ENCODE results near the gene ITPR1.

The ITPR1 gene

GRCh38 chr3:4797201-4797705 is 304.1 kb downstream of the ITPR1 start:
- no peak for DNase-seq

GRCh38 chr3:4799266-4800256 is 306.4 kb downstream of the ITPR1 start:
- DNase-seq: no peak

GRCh38 chr3:4800595-4800994 is 307.4 kb downstream of the ITPR1 start:
- no peak for DNase-seq

GRCh38 chr3:4801892-4802291 is 308.7 kb downstream of the ITPR1 start:
- no peak for DNase-seq

GRCh38 chr3:4802903-4803302 is 309.8 kb downstream of the ITPR1 start:
- DNase-seq: no peak

GRCh38 chr3:4804161-4805058 is 311.3 kb downstream of the ITPR1 start:
- no peak for DNase-seq

- DNase-seq: no peak
Measured at GRCh38 chr3:4805662-4806061, 312.5 kb downstream of the ITPR1 start.

- no peak for DNase-seq
Measured at GRCh38 chr3:4806535-4807108, 313.5 kb downstream of the ITPR1 start.

GRCh38 chr3:4807381-4808280 is 314.5 kb downstream of the ITPR1 start:
- DNase-seq: no peak

GRCh38 chr3:4808637-4809036 is 315.5 kb downstream of the ITPR1 start:
- no peak for DNase-seq

- DNase-seq: no peak
Measured at GRCh38 chr3:4809922-4810321, 316.8 kb downstream of the ITPR1 start.

GRCh38 chr3:4812591-4812990 is 319.4 kb downstream of the ITPR1 start:
- no peak for DNase-seq

- DNase-seq: no peak
Measured at GRCh38 chr3:4813909-4814304, 320.8 kb downstream of the ITPR1 start.

- no peak for DNase-seq
Measured at GRCh38 chr3:4814305-4814903, 321.3 kb downstream of the ITPR1 start.

GRCh38 chr3:4814904-4815574 is 321.9 kb downstream of the ITPR1 start:
- DNase-seq: no peak

GRCh38 chr3:4816306-4816705 is 323.2 kb downstream of the ITPR1 start:
- no peak for DNase-seq

GRCh38 chr3:4816718-4817117 is 323.6 kb downstream of the ITPR1 start:
- DNase-seq: no peak

- no peak for DNase-seq
Measured at GRCh38 chr3:4817128-4817527, 324.0 kb downstream of the ITPR1 start.

- DNase-seq: no peak
Measured at GRCh38 chr3:4818164-4818563, 325.0 kb downstream of the ITPR1 start.

- DNase-seq: no peak
Measured at GRCh38 chr3:4818986-4819693, 326.0 kb downstream of the ITPR1 start.
